HepG2 (cell line): Measurements from ENCODE around the gene PIP5K1A. TPM values are rescaled to one million over a fixed set of nuclear protein-coding genes. Genes with fewer than 3 reads are reported as not detected.

ENCODE experiments used
- ATF7 ChIP-seq, 2 experiments: fragments of 450-650 bp in 1 of 2; sonication (generic) in 1 of 2; formaldehyde crosslinking in 1 of 2; IDR thresholded peaks; 2 replicates each; pipeline versions ENCODE4 v1.4.0 to v1.6.1; 2016 to 2020; ENCODE audit warnings: antibody characterized with exemption in 1 of 2, mild to moderate bottlenecking in 1 of 2, missing genetic modification reagents in 1 of 2
- NR2F1 ChIP-seq, 2 experiments: fragments of 450-650 bp in 1 of 2; formaldehyde crosslinking in 1 of 2; IDR thresholded peaks; 2 replicates each; pipeline versions ENCODE4 v1.5.0 to v1.6.1; 2016 to 2020; ENCODE audit warnings: mild to moderate bottlenecking in 1 of 2, missing compliant biosample characterization in 1 of 2, missing genetic modification reagents in 1 of 2, moderate library complexity in 1 of 2
- PATZ1 ChIP-seq: sonication (generic); formaldehyde crosslinking; IDR thresholded peaks from 2 replicates; pipeline ENCODE4 v1.4.0; 2020; ENCODE audit warnings: missing genetic modification reagents
- POLR2A ChIP-seq, 2 experiments: IDR thresholded peaks; 2 replicates each; pipeline ENCODE4 v1.6.1; 2011; ENCODE audit warnings: low read depth in 2 of 2, low read length in 2 of 2, mild to moderate bottlenecking in 1 of 2, moderate library complexity in 1 of 2; ENCODE audit not compliant: insufficient read depth in 1 of 2
- PRDM10 ChIP-seq: sonication (generic); formaldehyde crosslinking; IDR thresholded peaks from 2 replicates; pipeline ENCODE4 v1.4.0; 2020; ENCODE audit warnings: low read depth, missing genetic modification reagents
- SMC3 ChIP-seq: IDR thresholded peaks from 2 replicates; pipeline ENCODE4 v1.6.1; 2011; ENCODE audit warnings: low read length, improper control_type of control experiment
- USF2 ChIP-seq, 2 experiments: sonication (generic) in 1 of 2; formaldehyde crosslinking in 1 of 2; IDR thresholded peaks; 2 replicates each; pipeline versions ENCODE4 v1.5.1 to v1.6.1; 2011 to 2020; ENCODE audit warnings: borderline replicate concordance in 1 of 2, low read depth in 1 of 2, low read length in 1 of 2, mild to moderate bottlenecking in 1 of 2, missing genetic modification reagents in 1 of 2, moderate library complexity in 1 of 2
- ZFP41 ChIP-seq: sonication (generic); formaldehyde crosslinking; IDR thresholded peaks from 2 replicates; pipeline ENCODE4 v1.4.0; 2020; ENCODE audit warnings: mild to moderate bottlenecking, missing genetic modification reagents, borderline replicate concordance
- ZNF577 ChIP-seq: sonication (generic); formaldehyde crosslinking; IDR thresholded peaks from 2 replicates; pipeline ENCODE4 v1.4.0; 2020; ENCODE audit warnings: mild to moderate bottlenecking, low read depth, missing genetic modification reagents, borderline replicate concordance
- ZNF776 ChIP-seq: sonication (generic); formaldehyde crosslinking; IDR thresholded peaks from 2 replicates; pipeline ENCODE4 v1.4.0; 2020; ENCODE audit warnings: mild to moderate bottlenecking, missing genetic modification reagents
- polyA plus RNA-seq, 8 experiments: library from polyadenylated mRNA; depleted of rRNA in 3 of 8; stranded (reverse) in 7 of 8; unstranded in 1 of 8; fragments of >200 nt; fragmentation: Illumina TruSeq in 4 of 8; extraction: Trizol in 4 of 8; gene quantifications; 2 replicates each; pipeline versions ENCODE4 v1.2.1 to v1.2.3, GENCODE V29; 2011 to 2016; ENCODE audit warnings: low read depth in 4 of 8, missing spikeins in 1 of 8, mixed read lengths in 1 of 8; ENCODE audit not compliant: insufficient read depth in 1 of 8
- total RNA-seq, 5 experiments: library from RNA; depleted of rRNA; stranded (reverse); fragments of >200 nt; fragmentation: Illumina TruSeq; extraction: Trizol; gene quantifications; 2 replicates each; pipeline ENCODE4 v1.2.3, GENCODE V29; 2016; ENCODE audit warnings: low read depth in 1 of 5
- TF ChIP-seq, protein P1 (sequence below): sonication (generic); formaldehyde crosslinking; IDR thresholded peaks from 2 replicates; pipeline ENCODE4 v1.5.1; 2020; ENCODE audit warnings: mild to moderate bottlenecking, missing genetic modification reagents, moderate library complexity

PIP5K1A gene
- total and polyA plus RNA-seq, 2 of the 13 experiments (the other 11 are each of a cell fraction or from before 2014, with no cell fraction given) = 45.3 to 65.1 TPM

DNA sequence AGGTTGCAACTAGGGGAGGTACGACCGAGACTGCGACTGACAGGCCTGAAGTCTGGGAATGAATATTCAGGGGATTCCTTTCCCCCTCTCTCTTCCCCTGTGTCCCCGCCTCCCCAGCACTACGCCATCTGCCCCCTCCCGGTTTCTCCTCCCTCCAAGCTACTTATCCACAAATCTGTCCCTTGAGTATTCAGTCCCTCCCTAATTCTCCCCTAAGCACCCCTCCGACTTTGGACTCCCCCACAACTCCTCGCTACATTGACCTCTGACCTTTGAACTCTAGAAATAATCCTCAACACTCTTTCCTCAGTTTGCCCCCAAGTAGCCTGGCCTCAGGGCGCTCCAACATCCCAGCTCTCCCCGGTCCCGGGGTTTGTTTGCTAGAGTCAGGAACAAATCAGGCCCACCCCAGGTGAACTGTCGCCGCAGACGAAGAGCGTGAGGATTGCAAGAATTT is 33.0 kb upstream of the PIP5K1A start (continued):
- TF ChIP-seq USF2 (IDR thresholded peaks at IDR 0.05; ENCODE audit: low read depth, low read length) (no peak), USF2 (CRISPR knock-in tag; IDR thresholded peaks at IDR 0.05; ENCODE audit: borderline replicate concordance) (0 out of 2 replicates have a peak, but pooled peaks have one; percentile 43), PATZ1 (CRISPR knock-in tag) (0 out of 2 replicates have a peak, but pooled peaks have one; percentile 29), ZFP41 (CRISPR knock-in tag) (0 out of 2 replicates have a peak, but pooled peaks have one; percentile 60), POLR2A (IDR thresholded peaks at IDR 0.05; ENCODE audit: insufficient read depth in 1 of 2, low read depth in 2 of 2, low read length in 2 of 2) (peak in 1 of 2 experiments; percentile 46; a peak in 1 of 4 replicates), NR2F1 (CRISPR knock-in tag; IDR thresholded peaks at IDR 0.05) (peak in 1 of 2 experiments; percentile 78; a peak in 2 of 4 replicates), ATF7 (IDR thresholded peaks at IDR 0.05) (no peak), ATF7 (CRISPR knock-in tag; IDR thresholded peaks at IDR 0.05) (peak; percentile 52; the same call in 1 of the 2 replicates), ZNF776 (CRISPR knock-in tag) (no peak; the same call in 1 of the 2 replicates), PRDM10 (CRISPR knock-in tag) (peak; percentile 70), SMC3 (no peak), ZNF577 (CRISPR knock-in tag) (0 out of 2 replicates have a peak, but pooled peaks have one; percentile 56)
- TF ChIP-seq, protein P1, sequence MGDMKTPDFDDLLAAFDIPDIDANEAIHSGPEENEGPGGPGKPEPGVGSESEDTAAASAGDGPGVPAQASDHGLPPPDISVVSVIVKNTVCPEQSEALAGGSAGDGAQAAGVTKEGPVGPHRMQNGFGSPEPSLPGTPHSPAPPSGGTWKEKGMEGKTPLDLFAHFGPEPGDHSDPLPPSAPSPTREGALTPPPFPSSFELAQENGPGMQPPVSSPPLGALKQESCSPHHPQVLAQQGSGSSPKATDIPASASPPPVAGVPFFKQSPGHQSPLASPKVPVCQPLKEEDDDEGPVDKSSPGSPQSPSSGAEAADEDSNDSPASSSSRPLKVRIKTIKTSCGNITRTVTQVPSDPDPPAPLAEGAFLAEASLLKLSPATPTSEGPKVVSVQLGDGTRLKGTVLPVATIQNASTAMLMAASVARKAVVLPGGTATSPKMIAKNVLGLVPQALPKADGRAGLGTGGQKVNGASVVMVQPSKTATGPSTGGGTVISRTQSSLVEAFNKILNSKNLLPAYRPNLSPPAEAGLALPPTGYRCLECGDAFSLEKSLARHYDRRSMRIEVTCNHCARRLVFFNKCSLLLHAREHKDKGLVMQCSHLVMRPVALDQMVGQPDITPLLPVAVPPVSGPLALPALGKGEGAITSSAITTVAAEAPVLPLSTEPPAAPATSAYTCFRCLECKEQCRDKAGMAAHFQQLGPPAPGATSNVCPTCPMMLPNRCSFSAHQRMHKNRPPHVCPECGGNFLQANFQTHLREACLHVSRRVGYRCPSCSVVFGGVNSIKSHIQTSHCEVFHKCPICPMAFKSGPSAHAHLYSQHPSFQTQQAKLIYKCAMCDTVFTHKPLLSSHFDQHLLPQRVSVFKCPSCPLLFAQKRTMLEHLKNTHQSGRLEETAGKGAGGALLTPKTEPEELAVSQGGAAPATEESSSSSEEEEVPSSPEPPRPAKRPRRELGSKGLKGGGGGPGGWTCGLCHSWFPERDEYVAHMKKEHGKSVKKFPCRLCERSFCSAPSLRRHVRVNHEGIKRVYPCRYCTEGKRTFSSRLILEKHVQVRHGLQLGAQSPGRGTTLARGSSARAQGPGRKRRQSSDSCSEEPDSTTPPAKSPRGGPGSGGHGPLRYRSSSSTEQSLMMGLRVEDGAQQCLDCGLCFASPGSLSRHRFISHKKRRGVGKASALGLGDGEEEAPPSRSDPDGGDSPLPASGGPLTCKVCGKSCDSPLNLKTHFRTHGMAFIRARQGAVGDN = peak; percentile 70
